ENCODE results near the gene ATP7B. TPM values are rescaled to one million over a fixed set of nuclear protein-coding genes. Genes with fewer than 3 reads are reported as not detected.

ATP7B gene
- total and polyA plus RNA-seq, 2 of the 4 experiments (the other 2 are of a cell fraction) = 2.7 to 2.9 TPM

DNA sequence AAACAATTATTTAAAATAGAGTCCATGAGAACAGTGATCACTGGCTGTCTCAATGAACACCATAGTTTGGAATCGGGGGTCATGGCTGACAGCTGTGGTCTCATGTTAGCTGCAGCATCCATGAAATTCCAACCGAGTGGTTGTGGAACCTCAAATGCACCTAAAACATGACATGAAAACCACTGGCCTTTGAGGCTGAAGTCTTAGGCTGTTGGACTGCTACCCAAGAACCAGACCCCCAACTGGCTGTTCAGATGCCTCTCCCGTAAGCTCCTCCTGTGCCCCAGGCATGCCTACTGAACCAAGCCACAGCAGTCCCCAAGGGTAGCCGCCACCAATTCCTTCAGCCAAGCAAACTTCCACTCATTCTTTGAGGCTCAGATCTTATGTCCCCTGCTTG lies 50.5 kb downstream of the ATP7B start:
- Histone ChIP-seq H3K4ac (ENCODE audit: low read depth, low read length) (no peak overlapping the region), H2BK20ac (ENCODE audit: low read depth, low read length) (no peak overlapping the region), H3K9ac (ENCODE audit: low read depth, low read length) (no peak overlapping the region), H3K18ac (ENCODE audit: low read depth, low read length) (no peak overlapping the region), H4K91ac (ENCODE audit: insufficient read depth, low read depth, low read length) (no peak overlapping the region), H3K9me3 (ENCODE audit: control insufficient read depth, insufficient read depth, low read length) (no peaks in the 10 kb centered on the region), H4K20me1 (ENCODE audit: insufficient read depth, low read length) (no peaks in the 10 kb centered on the region), H4K8ac (ENCODE audit: low read depth in 2 of 2, low read length in 2 of 2) (no peak overlapping the region), H3K27ac (ENCODE audit: insufficient read depth, low read length) (no peak overlapping the region), H3K56ac (ENCODE audit: extremely low read depth, insufficient read depth, low read length) (no peak overlapping the region), H2BK15ac (ENCODE audit: low read depth, low read length) (no peak overlapping the region), H2AK5ac (ENCODE audit: low read depth, low read length) (no peak overlapping the region), H4K5ac (ENCODE audit: low read depth, low read length) (no peak overlapping the region), H3K36me3 (ENCODE audit: control insufficient read depth, insufficient read depth, low read length) (no peaks in the 10 kb centered on the region), H2BK5ac (ENCODE audit: low read depth, low read length, poor library complexity, severe bottlenecking) (no peak overlapping the region), H3K79me1 (ENCODE audit: low read depth in 1 of 2, low read length in 2 of 2) (no peaks in the 10 kb centered on the region), H2AK9ac (replicated peaks; ENCODE audit: low read depth, low read length, poor library complexity) (no peak overlapping the region), H3K14ac (replicated peaks; ENCODE audit: low read depth, low read length) (no peak overlapping the region), H3K4me2 (ENCODE audit: low read depth, low read length) (no peak overlapping the region), H3K23ac (ENCODE audit: low read depth, low read length) (no peak overlapping the region), H2BK120ac (ENCODE audit: low read depth, low read length) (no peak overlapping the region), H3K4me3 (ENCODE audit: insufficient read depth, low read depth, low read length) (no peak overlapping the region), H3K4me1 (ENCODE audit: control insufficient read depth, insufficient read depth, low read length) (no peaks in the 10 kb centered on the region), H3K9me1 (ENCODE audit: insufficient read depth, low read length) (no peaks in the 10 kb centered on the region), H2AFZ (replicated peaks; ENCODE audit: low read length, poor library complexity) (no peak overlapping the region), H3K27me3 (ENCODE audit: control insufficient read depth, insufficient read depth, low read length) (no peaks in the 10 kb centered on the region)
- intact Hi-C loops (cut with micrococcal nuclease) = no loop called here
- ATAC-seq (ENCODE audit: low read depth) (no peak), DNase-seq (no peak)
- CTCF ChIA-PET = interaction anchor here (0.6 to 1.5 kb wide), 2 partner anchors 12 to 156 kb away, joined by 3 read pairs; no protein-coding TSS in a partner anchor
- dilution Hi-C loops (cut with HindIII; ENCODE audit: low sequenced_read_pairs, unreplicated experiment) = no loop called here
- in situ Hi-C loops (cut with MboI; ENCODE audit: low sequenced_read_pairs) = no loop called here
- TF ChIP-seq CHD1 (IDR thresholded peaks at IDR 0.05; ENCODE audit: low read depth, low read length) (no peak), USF2 (IDR thresholded peaks at IDR 0.05; ENCODE audit: low read depth, low read length) (no peak), RFX5 (IDR thresholded peaks at IDR 0.05; ENCODE audit: low read depth, low read length) (no peak), SMC3 (IDR thresholded peaks at IDR 0.05; ENCODE audit: low read depth, low read length) (no peak), MAZ (IDR thresholded peaks at IDR 0.05; ENCODE audit: borderline replicate concordance, low read depth, low read length) (no peak), POLR2A (IDR thresholded peaks at IDR 0.05; ENCODE audit: low read depth, low read length) (no peak), MXI1 (IDR thresholded peaks at IDR 0.05; ENCODE audit: borderline replicate concordance, low read depth, low read length) (no peak), FOS (IDR thresholded peaks at IDR 0.05; ENCODE audit: low read depth, low read length) (no peak), CEBPB (IDR thresholded peaks at IDR 0.05; ENCODE audit: low read depth, low read length) (no peak)
- TF ChIP-seq, protein P1, sequence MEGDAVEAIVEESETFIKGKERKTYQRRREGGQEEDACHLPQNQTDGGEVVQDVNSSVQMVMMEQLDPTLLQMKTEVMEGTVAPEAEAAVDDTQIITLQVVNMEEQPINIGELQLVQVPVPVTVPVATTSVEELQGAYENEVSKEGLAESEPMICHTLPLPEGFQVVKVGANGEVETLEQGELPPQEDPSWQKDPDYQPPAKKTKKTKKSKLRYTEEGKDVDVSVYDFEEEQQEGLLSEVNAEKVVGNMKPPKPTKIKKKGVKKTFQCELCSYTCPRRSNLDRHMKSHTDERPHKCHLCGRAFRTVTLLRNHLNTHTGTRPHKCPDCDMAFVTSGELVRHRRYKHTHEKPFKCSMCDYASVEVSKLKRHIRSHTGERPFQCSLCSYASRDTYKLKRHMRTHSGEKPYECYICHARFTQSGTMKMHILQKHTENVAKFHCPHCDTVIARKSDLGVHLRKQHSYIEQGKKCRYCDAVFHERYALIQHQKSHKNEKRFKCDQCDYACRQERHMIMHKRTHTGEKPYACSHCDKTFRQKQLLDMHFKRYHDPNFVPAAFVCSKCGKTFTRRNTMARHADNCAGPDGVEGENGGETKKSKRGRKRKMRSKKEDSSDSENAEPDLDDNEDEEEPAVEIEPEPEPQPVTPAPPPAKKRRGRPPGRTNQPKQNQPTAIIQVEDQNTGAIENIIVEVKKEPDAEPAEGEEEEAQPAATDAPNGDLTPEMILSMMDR (conservative IDR thresholded peaks at IDR 0.05; ENCODE audit: low read depth, low read length) = no peak
- POLR2A ChIA-PET (ENCODE audit: unreplicated experiment) = no interaction called here
- no TSS peak for BruUV-seq (replicated peaks)
- no CpG with 5 or more reads among the region's 4 CpGs for WGBS, 2 experiments (ENCODE audit: extremely low coverage in 2 of 2, insufficient read length in 1 of 2)

All from IMR-90 (cell line).